ENCODE results near the gene ZNF184.

- TF ChIP-seq TAF1 (IDR thresholded peaks at IDR 0.05; ENCODE audit: borderline replicate concordance, low read depth, low read length) (no peak), POLR2A (IDR thresholded peaks at IDR 0.05; ENCODE audit: low read depth, low read length) (no peak), POLR2AphosphoS5 (IDR thresholded peaks at IDR 0.05; ENCODE audit: low read depth, low read length) (no peak)
These were observed 58.6 kb downstream of the ZNF184 start for GRCh38 chr6:27414300-27414699.

Measured in GM12892 (cell line).